IMR-90 (cell line): ENCODE results near the gene KCTD11.

Experiments
- BHLHE40 ChIP-seq: fragments of 150-350 bp; IDR thresholded peaks from 2 replicates; pipeline ENCODE4 v1.6.1; 2016; ENCODE audit warnings: mild to moderate bottlenecking, low read depth, low read length
- CEBPB ChIP-seq: IDR thresholded peaks from 2 replicates; pipeline ENCODE4 v1.6.1; 2012; ENCODE audit warnings: low read depth, low read length, improper control_type of control experiment
- CHD1 ChIP-seq: IDR thresholded peaks from 2 replicates; pipeline ENCODE4 v1.6.1; 2012; ENCODE audit warnings: low read depth, low read length, improper control_type of control experiment
- CTCF ChIP-seq: conservative IDR thresholded peaks from 2 replicates; pipeline ENCODE4 v1.5.1; 2012; ENCODE audit warnings: mild to moderate bottlenecking, low read depth, low read length, improper control_type of control experiment
- ELK1 ChIP-seq: fragments of 150-350 bp; IDR thresholded peaks from 2 replicates; pipeline ENCODE4 v1.6.1; 2016; ENCODE audit warnings: low read depth, mild to moderate bottlenecking, low read length, moderate library complexity, borderline replicate concordance
- POLR2A ChIP-seq: IDR thresholded peaks from 2 replicates; pipeline ENCODE4 v1.6.1; 2012; ENCODE audit warnings: mild to moderate bottlenecking, low read depth, low read length
- RAD21 ChIP-seq: IDR thresholded peaks from 2 replicates; pipeline ENCODE4 v1.6.1; 2012; ENCODE audit warnings: low read length, improper control_type of control experiment
- RCOR1 ChIP-seq: IDR thresholded peaks from 2 replicates; pipeline ENCODE4 v1.6.1; 2012; ENCODE audit warnings: mild to moderate bottlenecking, low read length, improper control_type of control experiment; ENCODE audit not compliant: insufficient replicate concordance
- RFX5 ChIP-seq: IDR thresholded peaks from 2 replicates; pipeline ENCODE4 v1.8.0; 2012; ENCODE audit warnings: low read depth, mild to moderate bottlenecking, low read length, moderate library complexity
- SMC3 ChIP-seq: fragments of 150-350 bp; IDR thresholded peaks from 2 replicates; pipeline ENCODE4 v1.6.1; 2016; ENCODE audit warnings: low read depth, mild to moderate bottlenecking, antibody characterized with exemption, low read length, moderate library complexity
- USF2 ChIP-seq: fragments of 150-350 bp; IDR thresholded peaks from 2 replicates; pipeline ENCODE4 v1.6.1; 2017; ENCODE audit warnings: mild to moderate bottlenecking, antibody characterized with exemption, low read length, low read depth

GRCh38 chr17:7396147-7396546 lies 44.2 kb downstream of the KCTD11 start:
- TF ChIP-seq CHD1 = no peak
- no peak for TF ChIP-seq RFX5
- no peak for TF ChIP-seq RCOR1
- no peak for TF ChIP-seq CTCF
- no peak for TF ChIP-seq POLR2A
- no peak for TF ChIP-seq SMC3
- no peak for TF ChIP-seq RAD21
- TF ChIP-seq USF2 = no peak
- no peak for TF ChIP-seq ELK1
- TF ChIP-seq BHLHE40 = no peak
- no peak for TF ChIP-seq CEBPB
